ENCODE data around the gene PRH2.

PRH2 gene

DNA sequence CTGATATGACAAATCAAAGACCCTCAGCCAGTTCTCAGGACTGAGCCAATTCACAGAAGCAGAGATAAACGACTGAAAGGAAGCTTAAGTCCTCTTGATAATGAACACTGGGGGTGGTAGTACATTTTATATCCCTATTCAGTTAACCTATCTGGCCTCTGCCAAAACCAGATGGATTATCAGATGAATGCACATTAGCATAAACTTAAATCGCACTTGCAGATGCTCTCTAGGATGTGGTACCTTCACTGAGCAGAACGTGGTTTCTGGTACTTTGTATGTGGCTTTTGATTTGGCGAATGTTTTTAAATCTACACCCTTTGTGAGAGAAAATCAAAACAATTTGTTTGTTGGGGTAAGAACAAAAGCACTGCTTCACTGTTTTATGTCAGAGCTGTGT lies 31.2 kb downstream of the PRH2 start:
- DNase-seq (ENCODE audit: low read depth) = no peak

GRCh38 chr12:10965476-10965875 lies 36.4 kb downstream of the PRH2 start:
- no peak for DNase-seq (ENCODE audit: low read depth)

DNA sequence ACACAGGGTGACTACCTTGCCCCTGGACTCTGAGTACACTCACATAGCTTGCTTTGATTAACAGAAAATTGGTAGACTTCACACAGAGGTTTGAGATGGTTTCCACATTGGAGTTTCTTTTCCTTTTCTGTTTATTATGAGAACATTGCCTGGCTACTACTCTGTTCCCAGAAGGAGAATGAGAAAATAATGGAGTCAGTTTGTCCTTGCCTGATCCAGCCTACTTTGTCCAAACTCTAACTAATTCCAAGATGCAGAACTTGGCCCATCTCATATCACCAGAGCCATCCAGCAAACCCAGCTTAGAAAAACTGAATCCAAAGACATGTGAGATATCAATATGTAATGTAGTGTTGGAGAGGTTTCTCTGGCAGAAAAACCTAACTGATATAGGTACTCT lies 37.3 kb downstream of the PRH2 start:
- no peak for DNase-seq (ENCODE audit: low read depth)

- DNase-seq (ENCODE audit: low read depth) = no peak
Observed at GRCh38 chr12:10967409-10967808, 38.4 kb downstream of the PRH2 start.

- no peak for DNase-seq (ENCODE audit: low read depth)
Observed at GRCh38 chr12:10968765-10969456, 39.9 kb downstream of the PRH2 start.

- DNase-seq (ENCODE audit: low read depth) = no peak
Observed at GRCh38 chr12:10974965-10975364, 45.9 kb downstream of the PRH2 start.

GRCh38 chr12:10982244-10982643 lies 53.2 kb downstream of the PRH2 start:
- DNase-seq (ENCODE audit: low read depth) = no peak
